ENCODE measurements around the gene BSG.
"Not testable (repeated sequence)": the region's sequence is repeated elsewhere in the genome, so short reads cannot be mapped to it uniquely, and the experiment has no call there.

Gene BSG

DNA sequence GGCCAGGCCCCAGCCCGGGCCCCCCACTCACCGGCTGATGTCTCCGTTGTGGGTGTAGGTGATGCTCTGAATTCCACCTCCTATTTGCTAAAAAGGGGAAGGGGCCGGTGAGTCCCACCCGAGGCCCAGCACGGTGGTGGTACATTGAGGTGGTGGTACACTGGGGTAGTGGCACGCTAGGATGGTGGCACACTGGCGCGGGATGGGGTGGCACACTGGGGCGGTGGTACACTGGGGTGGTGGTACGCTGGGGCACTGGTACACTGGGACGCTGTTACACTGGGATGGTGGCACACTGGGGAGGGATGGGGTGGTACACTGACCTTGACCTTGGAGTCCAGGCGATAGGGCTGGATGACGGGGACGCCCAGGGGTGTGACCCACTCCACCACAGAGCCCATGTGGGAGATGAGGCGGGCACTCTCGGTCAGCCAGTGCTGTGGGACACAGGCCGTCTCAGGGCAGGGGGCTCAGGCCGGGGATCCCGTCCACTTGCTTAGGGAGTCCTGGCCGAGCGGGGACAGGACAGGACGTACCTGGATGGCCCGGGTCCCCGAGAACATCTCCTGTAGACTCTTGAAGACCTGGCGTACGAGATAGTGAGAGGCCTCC lies 46.4 kb downstream of the BSG start:
- no peak for DNase-seq (ENCODE audit: low read depth)
- H3K4me3 ChIP-seq (ENCODE audit: low read length) = no peak overlapping the region
- TF ChIP-seq, protein P1, sequence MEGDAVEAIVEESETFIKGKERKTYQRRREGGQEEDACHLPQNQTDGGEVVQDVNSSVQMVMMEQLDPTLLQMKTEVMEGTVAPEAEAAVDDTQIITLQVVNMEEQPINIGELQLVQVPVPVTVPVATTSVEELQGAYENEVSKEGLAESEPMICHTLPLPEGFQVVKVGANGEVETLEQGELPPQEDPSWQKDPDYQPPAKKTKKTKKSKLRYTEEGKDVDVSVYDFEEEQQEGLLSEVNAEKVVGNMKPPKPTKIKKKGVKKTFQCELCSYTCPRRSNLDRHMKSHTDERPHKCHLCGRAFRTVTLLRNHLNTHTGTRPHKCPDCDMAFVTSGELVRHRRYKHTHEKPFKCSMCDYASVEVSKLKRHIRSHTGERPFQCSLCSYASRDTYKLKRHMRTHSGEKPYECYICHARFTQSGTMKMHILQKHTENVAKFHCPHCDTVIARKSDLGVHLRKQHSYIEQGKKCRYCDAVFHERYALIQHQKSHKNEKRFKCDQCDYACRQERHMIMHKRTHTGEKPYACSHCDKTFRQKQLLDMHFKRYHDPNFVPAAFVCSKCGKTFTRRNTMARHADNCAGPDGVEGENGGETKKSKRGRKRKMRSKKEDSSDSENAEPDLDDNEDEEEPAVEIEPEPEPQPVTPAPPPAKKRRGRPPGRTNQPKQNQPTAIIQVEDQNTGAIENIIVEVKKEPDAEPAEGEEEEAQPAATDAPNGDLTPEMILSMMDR (IDR thresholded peaks at IDR 0.05; ENCODE audit: insufficient read depth, low read depth, low read length, missing control alignments) = no peak

DNA sequence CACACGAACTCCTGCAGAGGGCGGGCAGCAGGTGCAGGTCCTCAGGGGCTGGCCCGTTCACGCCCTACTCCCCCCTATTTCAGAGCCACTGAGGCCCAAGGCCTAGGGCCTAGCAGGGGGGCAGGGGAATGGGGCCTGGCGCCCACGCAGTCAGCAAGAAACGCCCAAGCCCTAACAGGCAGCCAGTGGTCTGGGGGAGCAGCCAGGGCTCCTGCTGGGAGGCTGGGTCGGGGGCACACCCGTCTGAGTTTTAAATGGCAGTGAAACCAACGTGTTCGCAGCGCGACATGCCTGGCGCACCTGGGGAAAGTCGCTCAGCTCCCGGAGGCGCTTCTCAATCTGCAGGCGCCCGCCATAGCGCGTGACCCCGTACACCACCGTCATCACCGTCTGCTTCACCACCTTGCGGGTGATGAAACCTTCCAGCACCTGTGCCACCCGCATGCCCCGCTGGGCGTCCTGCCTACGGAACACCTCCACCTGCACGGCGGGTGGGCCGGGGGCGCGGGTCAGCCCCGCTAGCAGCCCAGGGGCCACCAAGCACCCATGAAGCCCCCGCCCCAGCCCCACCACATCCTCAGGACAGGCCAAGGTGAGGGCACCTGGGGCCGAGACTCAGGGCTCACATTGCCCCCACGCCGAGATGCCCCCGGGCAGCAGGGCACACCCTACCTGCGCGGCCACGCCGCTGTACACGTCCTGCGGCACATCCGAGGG lies 47.0 kb downstream of the BSG start:
- no peak overlapping the region for H3K4me3 ChIP-seq (ENCODE audit: low read length)
- no peak for DNase-seq (ENCODE audit: low read depth)
- TF ChIP-seq, protein P1 (IDR thresholded peaks at IDR 0.05; ENCODE audit: insufficient read depth, low read depth, low read length, missing control alignments) = no peak

DNA sequence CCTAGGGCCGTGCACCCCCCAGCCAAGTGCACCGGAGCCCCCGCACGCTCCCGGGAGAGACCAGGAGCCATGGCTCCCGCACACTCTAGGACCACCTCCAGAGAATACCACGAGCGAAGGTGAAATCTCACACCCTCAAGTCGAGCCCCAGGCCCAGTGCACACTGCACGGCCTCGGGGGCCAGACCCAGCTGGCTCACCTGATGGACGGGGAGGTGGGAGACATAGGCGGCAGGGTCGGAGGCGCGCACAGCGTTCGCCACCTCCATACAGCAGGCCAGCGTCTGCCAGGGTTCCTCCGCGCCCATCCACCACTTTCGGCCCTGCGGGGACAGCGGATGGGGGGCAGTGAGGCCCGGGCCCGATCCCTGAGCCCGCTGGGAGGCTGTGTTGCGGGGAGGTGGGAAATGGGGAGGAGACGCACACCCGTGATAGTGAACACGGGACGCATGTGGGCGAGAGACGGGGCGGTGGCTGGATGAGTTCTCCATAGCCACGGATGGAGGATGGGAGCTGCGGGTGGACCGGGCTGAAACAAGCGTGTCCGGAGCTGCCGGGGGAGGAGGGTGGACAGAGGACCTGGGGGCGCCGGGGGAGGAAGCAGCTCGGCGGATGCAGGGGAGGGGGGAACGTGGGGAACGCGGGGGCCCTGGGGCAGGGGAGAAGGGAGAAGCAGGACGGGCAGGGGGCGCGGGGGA lies 47.9 kb downstream of the BSG start:
- DNase-seq (ENCODE audit: low read depth) = no peak
- no peak overlapping the region for H3K4me3 ChIP-seq (ENCODE audit: low read length)
- TF ChIP-seq, protein P1 (IDR thresholded peaks at IDR 0.05; ENCODE audit: insufficient read depth, low read depth, low read length, missing control alignments) = no peak

DNA sequence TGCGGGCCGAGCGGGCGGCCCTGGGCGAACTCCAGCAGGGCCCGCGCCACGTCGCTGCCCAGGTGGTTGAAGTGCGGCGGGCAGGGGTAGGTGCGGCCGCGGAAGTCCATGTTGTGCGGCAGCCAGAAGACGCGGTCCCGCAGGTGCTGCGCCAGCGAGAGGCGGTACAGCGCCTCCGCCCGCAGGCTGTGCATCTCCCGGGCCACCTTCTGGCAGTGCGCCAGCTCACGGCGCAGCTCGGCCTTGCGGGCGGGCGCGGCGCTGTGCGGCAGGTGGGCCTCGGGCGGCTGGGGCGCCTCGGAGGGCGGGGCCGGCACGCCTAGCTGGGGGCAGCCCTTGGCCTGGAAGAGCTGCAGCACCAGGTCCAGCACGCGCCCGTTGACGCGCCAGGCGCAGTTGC lies 48.8 kb downstream of the BSG start:
- not testable (repeated sequence) for DNase-seq (ENCODE audit: low read depth); H3K4me3 ChIP-seq (ENCODE audit: low read length)

DNA sequence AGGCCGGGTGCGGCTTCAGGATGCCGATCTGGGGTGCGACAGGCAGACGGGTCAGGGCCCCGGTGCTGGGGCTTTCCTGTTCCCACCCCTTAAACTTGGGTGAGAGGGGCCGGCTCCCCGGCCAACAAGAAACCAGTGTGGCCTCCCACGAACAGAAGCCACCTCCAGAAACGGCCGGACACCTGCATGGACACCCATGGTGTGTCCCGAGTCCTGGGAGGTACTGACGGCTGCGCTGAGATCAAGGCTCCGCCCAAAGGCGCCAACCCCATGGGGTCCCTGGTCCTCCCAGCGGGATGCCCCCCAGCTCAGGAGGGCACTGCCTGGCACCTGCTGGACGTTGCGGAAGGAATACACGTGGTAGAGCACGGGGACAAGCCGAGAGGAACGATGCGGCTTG lies 49.4 kb downstream of the BSG start:
- H3K4me3 ChIP-seq (ENCODE audit: low read length) = no peak overlapping the region
- no peak for DNase-seq (ENCODE audit: low read depth)
- TF ChIP-seq, protein P1 (IDR thresholded peaks at IDR 0.05; ENCODE audit: insufficient read depth, low read depth, low read length, missing control alignments) = no peak

DNA sequence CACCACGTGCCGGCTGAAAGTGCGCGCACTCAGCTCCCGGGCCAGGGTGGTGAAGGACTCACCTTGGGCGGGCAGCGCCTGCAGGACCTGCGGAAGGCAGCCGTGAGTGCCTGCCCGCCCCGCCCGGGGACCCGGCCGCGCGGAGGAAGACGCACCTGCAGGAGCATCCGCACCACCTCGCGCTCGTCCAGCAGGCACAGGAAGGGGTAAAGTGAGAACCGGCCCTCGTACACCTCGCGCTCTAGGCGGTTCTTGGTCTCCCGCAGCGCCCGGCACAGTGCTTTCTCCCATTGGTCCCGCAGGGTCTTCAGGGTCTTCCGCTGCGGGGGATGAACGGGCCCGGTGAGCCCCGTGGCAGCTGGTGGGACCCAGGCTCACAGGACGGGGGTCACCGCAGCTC lies 50.3 kb downstream of the BSG start:
- H3K4me3 ChIP-seq (ENCODE audit: low read length) = no peak overlapping the region
- TF ChIP-seq, protein P1 (IDR thresholded peaks at IDR 0.05; ENCODE audit: insufficient read depth, low read depth, low read length, missing control alignments) = no peak
- no peak for DNase-seq (ENCODE audit: low read depth)

DNA sequence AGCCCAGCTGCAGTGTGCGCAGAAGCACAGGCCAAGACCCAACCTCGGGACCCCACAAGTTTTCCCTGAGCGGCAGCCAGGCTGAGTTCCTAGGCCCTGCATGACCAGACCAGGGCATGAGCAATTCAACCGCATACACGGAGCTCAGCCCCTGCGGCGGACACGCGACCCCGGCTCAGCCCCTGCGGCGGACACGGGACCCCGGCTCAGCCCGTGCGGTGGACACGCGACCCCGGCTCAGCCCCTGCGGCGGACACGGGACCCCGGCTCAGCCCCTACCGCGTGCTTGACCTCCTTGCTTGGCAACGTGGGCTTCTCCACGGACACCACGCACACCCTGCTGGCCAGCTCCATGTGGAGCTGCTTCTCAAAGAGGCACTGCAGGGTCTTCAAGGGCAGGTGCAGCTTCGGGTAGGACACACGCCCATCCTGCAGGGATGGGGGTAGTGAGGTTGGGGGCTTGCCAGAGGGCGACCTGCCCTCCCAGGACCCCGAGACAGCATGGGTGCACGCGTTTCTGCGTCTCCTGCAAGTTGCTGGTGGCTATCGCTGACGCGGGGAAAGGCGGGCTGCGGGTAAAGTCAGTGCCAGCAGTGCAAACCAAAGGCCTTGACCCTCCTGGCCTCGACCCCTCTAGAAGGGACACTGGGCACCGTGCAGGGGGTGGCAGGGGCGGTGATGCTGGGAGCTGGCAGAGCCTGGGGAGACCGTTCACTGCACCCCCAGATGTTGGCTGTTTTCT lies 51.0 kb downstream of the BSG start:
- DNase-seq (ENCODE audit: low read depth) = no peak
- TF ChIP-seq, protein P1 (IDR thresholded peaks at IDR 0.05; ENCODE audit: insufficient read depth, low read depth, low read length, missing control alignments) = no peak
- H3K4me3 ChIP-seq (ENCODE audit: low read length) = no peak overlapping the region

Measured in epithelial cell of esophagus (primary cell).